GM23338 (cell line): ENCODE results near the gene CNNM3. TPM values are rescaled to one million over a fixed set of nuclear protein-coding genes. Genes with fewer than 3 reads are reported as not detected.

Experiments used
- ATAC-seq: fragments of 200-7000 bp; cut with Tn5 transposase; 3 replicates; pipeline ENCODE4 v1.9.1; 2020
- DNase-seq: peaks from one replicate; pipeline ENCODE4 v3.0.0-alpha.2; 2015; ENCODE audit warnings: low spot score
- H2AFZ ChIP-seq: fragments of 200-600 bp; sonication (generic); 2 replicates; pipeline ENCODE4 v1.8.0; 2016; ENCODE audit warnings: antibody characterized with exemption, mild to moderate bottlenecking, moderate library complexity
- H3F3A ChIP-seq: fragments of 200-600 bp; sonication (generic); replicated peaks from 2 replicates; pipeline ENCODE4 v1.8.0; 2017; ENCODE audit warnings: antibody characterized with exemption, mixed run types, low read depth
- H3K27ac ChIP-seq: fragments of 200-600 bp; sonication (generic); 2 replicates; pipeline ENCODE4 v1.6.1; 2016; ENCODE audit warnings: low read depth
- H3K27me3 ChIP-seq: fragments of 200-600 bp; sonication (generic); 2 replicates; pipeline ENCODE4 v1.8.0; 2016; ENCODE audit warnings: mild to moderate bottlenecking, mixed run types, moderate library complexity; ENCODE audit not compliant: insufficient read depth
- H3K36me3 ChIP-seq: fragments of 200-600 bp; sonication (generic); 2 replicates; pipeline ENCODE4 v1.8.0; 2016; ENCODE audit warnings: mild to moderate bottlenecking; ENCODE audit not compliant: insufficient read depth
- H3K4me1 ChIP-seq: fragments of 200-600 bp; sonication (generic); 2 replicates; pipeline ENCODE4 v1.8.0; 2016; ENCODE audit warnings: mild to moderate bottlenecking, moderate library complexity; ENCODE audit not compliant: insufficient read depth
- H3K4me2 ChIP-seq: fragments of 200-600 bp; sonication (generic); 2 replicates; pipeline ENCODE4 v1.7.1; 2017; ENCODE audit warnings: mixed run types
- H3K4me3 ChIP-seq: fragments of 200-600 bp; sonication (generic); 2 replicates; pipeline ENCODE4 v1.6.1; 2016; ENCODE audit warnings: mixed run types
- H3K79me2 ChIP-seq: fragments of 200-600 bp; sonication (generic); replicated peaks from 2 replicates; pipeline ENCODE4 v1.8.0; 2017; ENCODE audit warnings: mild to moderate bottlenecking; ENCODE audit not compliant: insufficient read depth
- H3K9me2 ChIP-seq: fragments of 200-600 bp; sonication (generic); 2 replicates; pipeline ENCODE4 v1.8.0; 2017; ENCODE audit not compliant: insufficient read depth
- H4K20me1 ChIP-seq: fragments of 200-600 bp; sonication (generic); replicated peaks from 2 replicates; pipeline ENCODE4 v1.8.0; 2017; ENCODE audit warnings: mild to moderate bottlenecking; ENCODE audit not compliant: insufficient read depth
- H3K27ac Mint-ChIP-seq: 2 replicates; pipeline ENCODE4 v1.8.0; 2020; ENCODE audit warnings: inconsistent platforms, mild to moderate bottlenecking, moderate library complexity, mixed read lengths
- H3K27me3 Mint-ChIP-seq: 3 replicates; pipeline ENCODE4 v1.8.0; 2022; ENCODE audit warnings: low read depth, mild to moderate bottlenecking, moderate library complexity, mixed read lengths, inconsistent platforms; ENCODE audit not compliant: insufficient read depth, poor library complexity
- H3K36me3 Mint-ChIP-seq: 3 replicates; pipeline ENCODE4 v1.8.0; 2021; ENCODE audit warnings: low read depth, mild to moderate bottlenecking, inconsistent platforms, moderate library complexity, mixed read lengths
- H3K4me1 Mint-ChIP-seq: 3 replicates; pipeline ENCODE4 v1.8.0; 2020; ENCODE audit warnings: mild to moderate bottlenecking, inconsistent platforms, mixed read lengths
- H3K4me3 Mint-ChIP-seq: 3 replicates; pipeline ENCODE4 v1.8.0; 2021; ENCODE audit warnings: moderate library complexity, mild to moderate bottlenecking, inconsistent platforms, mixed read lengths
- H3K9me3 Mint-ChIP-seq: 3 replicates; pipeline ENCODE4 v1.8.0; 2020; ENCODE audit warnings: moderate library complexity, mild to moderate bottlenecking, inconsistent platforms, mixed read lengths
- EZH2 ChIP-seq: fragments of 200-600 bp; sonication (generic); IDR thresholded peaks from one replicate; pipeline ENCODE4 v1.8.0; 2017; ENCODE audit warnings: antibody characterized with exemption, mild to moderate bottlenecking, low read depth; ENCODE audit not compliant: unreplicated experiment
- EZH2phosphoT487 ChIP-seq: fragments of 200-600 bp; sonication (generic); IDR thresholded peaks from one replicate; pipeline ENCODE4 v1.8.1; 2018; ENCODE audit warnings: antibody characterized with exemption; ENCODE audit not compliant: unreplicated experiment
- JUNB ChIP-seq: IDR thresholded peaks from one replicate; pipeline ENCODE4 v1.6.1; 2016; ENCODE audit warnings: antibody characterized with exemption; ENCODE audit not compliant: unreplicated experiment
- NANOG ChIP-seq: IDR thresholded peaks from 2 replicates; pipeline ENCODE4 v1.6.1; 2016; ENCODE audit warnings: antibody characterized with exemption, borderline replicate concordance
- POLR2AphosphoS5 ChIP-seq: IDR thresholded peaks from 2 replicates; pipeline ENCODE4 v1.6.1; 2016; ENCODE audit warnings: antibody characterized with exemption, low read depth
- REST ChIP-seq: IDR thresholded peaks from one replicate; pipeline ENCODE4 v1.6.1; 2018; ENCODE audit warnings: antibody characterized with exemption; ENCODE audit not compliant: unreplicated experiment
- STAT1 ChIP-seq: IDR thresholded peaks from one replicate; pipeline ENCODE4 v1.6.1; 2016; ENCODE audit warnings: antibody characterized with exemption; ENCODE audit not compliant: unreplicated experiment
- ZNF114 ChIP-seq: fragments of 250-450 bp; sonication (Bioruptor Pico); IDR thresholded peaks from 2 replicates; pipeline ENCODE4 v1.5.0; 2020; ENCODE audit warnings: mild to moderate bottlenecking, moderate library complexity
- ZNF462 ChIP-seq: fragments of 250-450 bp; sonication (Bioruptor Pico); IDR thresholded peaks from 2 replicates; pipeline ENCODE4 v1.5.0; 2020; ENCODE audit warnings: mild to moderate bottlenecking, moderate library complexity
- polyA plus RNA-seq: library from polyadenylated mRNA; unstranded; fragments of >200 nt; fragmentation: Nextera tagmentation; extraction: Ambion mirVana; gene quantifications from 2 replicates; pipeline ENCODE4 v1.2.1, GENCODE V29; 2016
- total RNA-seq: library from RNA; depleted of rRNA; stranded (reverse); fragments of >200 nt; shearing (Covaris generic); gene quantifications from 2 replicates; pipeline ENCODE4 v1.2.3, GENCODE V29; 2014
- TF ChIP-seq, protein P1 (sequence below): IDR thresholded peaks from 2 replicates; pipeline ENCODE4 v1.6.1; 2016; ENCODE audit warnings: antibody characterized with exemption

CNNM3 gene
- total and polyA plus RNA-seq, 2 experiments from 2014 or later = 5.3 to 25.7 TPM

DNA sequence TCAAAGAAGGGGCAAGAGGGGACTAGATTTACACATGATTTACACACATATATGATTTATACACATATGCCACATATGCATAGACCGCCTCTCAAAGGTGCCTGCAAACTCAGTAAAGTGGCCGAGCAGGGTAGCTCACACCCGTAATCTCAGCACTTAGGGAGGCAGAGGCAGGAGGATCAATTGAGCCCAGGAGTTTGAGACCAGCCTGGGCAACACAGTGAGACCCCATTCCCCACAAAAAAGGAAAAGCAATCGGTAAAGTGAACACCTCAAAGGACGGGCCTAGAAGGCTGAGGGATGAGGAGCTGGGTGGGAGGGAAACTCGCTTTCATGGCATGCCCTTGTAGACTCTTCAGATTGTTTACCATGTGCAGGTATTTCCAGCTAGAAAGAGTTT, 36.6 kb downstream of the CNNM3 start (continued):
- TF ChIP-seq, protein P1, sequence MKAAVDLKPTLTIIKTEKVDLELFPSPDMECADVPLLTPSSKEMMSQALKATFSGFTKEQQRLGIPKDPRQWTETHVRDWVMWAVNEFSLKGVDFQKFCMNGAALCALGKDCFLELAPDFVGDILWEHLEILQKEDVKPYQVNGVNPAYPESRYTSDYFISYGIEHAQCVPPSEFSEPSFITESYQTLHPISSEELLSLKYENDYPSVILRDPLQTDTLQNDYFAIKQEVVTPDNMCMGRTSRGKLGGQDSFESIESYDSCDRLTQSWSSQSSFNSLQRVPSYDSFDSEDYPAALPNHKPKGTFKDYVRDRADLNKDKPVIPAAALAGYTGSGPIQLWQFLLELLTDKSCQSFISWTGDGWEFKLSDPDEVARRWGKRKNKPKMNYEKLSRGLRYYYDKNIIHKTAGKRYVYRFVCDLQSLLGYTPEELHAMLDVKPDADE = no peak
- no peak for TF ChIP-seq EZH2
- no peak for TF ChIP-seq POLR2AphosphoS5

- H3K4me3 Mint-ChIP-seq = no peak overlapping the region
Observed at GRCh38 chr2:96853321-96853720, 37.3 kb downstream of the CNNM3 start.

More at GRCh38 chr2:96853321-96853720, 37.3 kb downstream of the CNNM3 start:
- Mint-ChIP-seq H3K4me1 (peaks cover 9% of the 10 kb centered on the region), H3K9me3 (no peaks in the 10 kb centered on the region), H3K36me3 (peaks cover 34% of the 10 kb centered on the region), H3K27me3 (peaks cover 6% of the 10 kb centered on the region), H3K27ac (no peak overlapping the region)
- H3K79me2 ChIP-seq = peaks cover 38% of the 10 kb centered on the region
- no peak for DNase-seq
- H3K4me3 ChIP-seq = no peak overlapping the region
- H3F3A ChIP-seq = no peaks in the 10 kb centered on the region
- H3K4me2 ChIP-seq = no peak overlapping the region
- peaks cover 10% of the 10 kb centered on the region for H3K4me1 ChIP-seq
- H3K27me3 ChIP-seq = no peaks in the 10 kb centered on the region
- H3K9me2 ChIP-seq = no peaks in the 10 kb centered on the region
- no peak overlapping the region for H2AFZ ChIP-seq
- H3K27ac ChIP-seq = no peak overlapping the region
- no peaks in the 10 kb centered on the region; the same call in 1 of the 2 replicates for H3K36me3 ChIP-seq
- TF ChIP-seq NANOG (no peak), ZNF114 (CRISPR knock-in tag) (no peak), STAT1 (no peak), EZH2 (no peak), ZNF462 (CRISPR knock-in tag) (no peak), EZH2phosphoT487 (no peak), REST (no peak), JUNB (no peak)
- H4K20me1 ChIP-seq = peaks cover 6% of the 10 kb centered on the region
- no peak for ATAC-seq
